ENCODE measurements around the gene RSPRY1.

DNA sequence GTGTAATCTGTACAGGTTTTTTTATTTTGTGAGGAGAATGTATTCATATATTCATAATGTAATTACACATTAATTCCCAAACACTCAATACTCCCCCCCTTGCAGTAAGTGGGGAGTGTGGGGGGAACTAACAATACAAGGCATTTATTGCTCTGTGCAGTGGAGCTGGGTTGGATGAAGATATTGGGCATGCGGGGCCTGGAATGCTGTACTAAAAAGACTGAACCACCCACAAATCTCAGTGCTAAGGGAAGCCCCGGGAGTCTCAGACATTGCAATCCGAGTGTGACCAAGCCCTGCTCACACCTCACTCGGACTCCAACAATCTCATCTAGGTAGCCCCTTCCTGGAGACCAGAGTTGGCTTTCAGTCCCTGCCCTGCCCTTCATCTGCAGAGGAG, 92.4 kb downstream of the RSPRY1 start:
- TF ChIP-seq, protein P1, sequence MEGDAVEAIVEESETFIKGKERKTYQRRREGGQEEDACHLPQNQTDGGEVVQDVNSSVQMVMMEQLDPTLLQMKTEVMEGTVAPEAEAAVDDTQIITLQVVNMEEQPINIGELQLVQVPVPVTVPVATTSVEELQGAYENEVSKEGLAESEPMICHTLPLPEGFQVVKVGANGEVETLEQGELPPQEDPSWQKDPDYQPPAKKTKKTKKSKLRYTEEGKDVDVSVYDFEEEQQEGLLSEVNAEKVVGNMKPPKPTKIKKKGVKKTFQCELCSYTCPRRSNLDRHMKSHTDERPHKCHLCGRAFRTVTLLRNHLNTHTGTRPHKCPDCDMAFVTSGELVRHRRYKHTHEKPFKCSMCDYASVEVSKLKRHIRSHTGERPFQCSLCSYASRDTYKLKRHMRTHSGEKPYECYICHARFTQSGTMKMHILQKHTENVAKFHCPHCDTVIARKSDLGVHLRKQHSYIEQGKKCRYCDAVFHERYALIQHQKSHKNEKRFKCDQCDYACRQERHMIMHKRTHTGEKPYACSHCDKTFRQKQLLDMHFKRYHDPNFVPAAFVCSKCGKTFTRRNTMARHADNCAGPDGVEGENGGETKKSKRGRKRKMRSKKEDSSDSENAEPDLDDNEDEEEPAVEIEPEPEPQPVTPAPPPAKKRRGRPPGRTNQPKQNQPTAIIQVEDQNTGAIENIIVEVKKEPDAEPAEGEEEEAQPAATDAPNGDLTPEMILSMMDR (conservative IDR thresholded peaks at IDR 0.05 in 1 of 2, IDR thresholded peaks at IDR 0.05 in 1 of 2; ENCODE audit: low read depth in 1 of 2, low read length in 2 of 2), result no peak
- TF ChIP-seq EZH2 (IDR thresholded peaks at IDR 0.05; ENCODE audit: low read length, missing control alignments), result no peak

All from fibroblast of lung (primary cell).